Dermis lymphatic vessel endothelial cell (primary cell): ENCODE results near the gene TTPAL. TPM values are rescaled to one million over a fixed set of nuclear protein-coding genes. Genes with fewer than 3 reads are reported as not detected.

Source experiments
- total RNA-seq: library from RNA; depleted of rRNA; stranded (reverse); fragments of >200 nt; gene quantifications from 2 replicates; pipeline ENCODE4 v1.2.1, GENCODE V29; 2014

Gene TTPAL, protein sequence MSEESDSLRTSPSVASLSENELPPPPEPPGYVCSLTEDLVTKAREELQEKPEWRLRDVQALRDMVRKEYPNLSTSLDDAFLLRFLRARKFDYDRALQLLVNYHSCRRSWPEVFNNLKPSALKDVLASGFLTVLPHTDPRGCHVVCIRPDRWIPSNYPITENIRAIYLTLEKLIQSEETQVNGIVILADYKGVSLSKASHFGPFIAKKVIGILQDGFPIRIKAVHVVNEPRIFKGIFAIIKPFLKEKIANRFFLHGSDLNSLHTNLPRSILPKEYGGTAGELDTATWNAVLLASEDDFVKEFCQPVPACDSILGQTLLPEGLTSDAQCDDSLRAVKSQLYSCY
- total RNA-seq: 2.3 and 4.4 TPM in 2 replicates

DNA sequence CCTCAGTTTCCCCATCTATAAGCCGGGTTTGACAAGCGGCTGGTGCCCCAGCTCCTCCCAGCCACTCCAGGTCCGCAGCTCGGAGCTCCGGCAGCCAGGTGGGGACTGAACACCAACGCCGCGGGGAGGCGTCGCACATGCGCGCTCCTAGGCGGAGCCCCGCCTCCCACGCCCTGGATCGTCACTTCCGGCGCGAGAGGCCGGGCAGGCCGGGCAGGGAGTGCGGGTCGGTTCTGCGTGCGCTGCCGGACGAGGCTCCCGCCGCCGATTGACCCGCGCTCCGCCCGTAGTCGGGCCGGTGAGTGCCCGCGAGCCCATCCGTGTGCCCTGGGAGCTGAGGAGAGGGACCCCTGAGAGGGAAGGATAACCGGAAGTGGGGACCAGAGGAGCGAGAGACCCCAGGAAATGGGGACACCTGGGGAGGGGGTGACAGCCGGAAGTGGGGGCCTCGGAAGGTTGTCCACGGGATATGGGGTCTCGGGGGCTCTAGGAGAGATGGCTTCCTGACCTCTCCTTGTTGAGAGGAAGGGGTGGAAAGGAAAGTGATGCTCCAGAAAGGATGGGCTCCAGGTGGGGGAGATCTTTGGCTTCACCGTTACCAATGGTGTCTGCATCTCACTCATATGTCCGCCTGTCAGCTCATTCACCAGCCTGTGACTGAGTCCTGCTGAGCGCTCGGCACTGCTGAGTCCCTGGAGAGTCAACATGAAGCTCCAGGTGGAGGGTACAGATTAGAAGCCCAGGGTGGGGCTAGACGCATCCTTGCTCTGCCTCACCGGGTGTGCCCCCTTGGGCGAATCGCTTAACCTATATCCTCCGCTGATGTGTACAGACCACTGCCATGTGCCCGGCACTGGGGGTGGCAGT, at the start of gene TTPAL:
Gene TTPAL, plus strand, starts transcription at position 181 of the 867 bp plus-strand sequence. CDS start 4,126 bp downstream, outside the sequence.

GRCh38 chr20:44521484-44522481, 46.1 kb downstream of the TTPAL start, which contains the start of gene SERINC3:
Gene SERINC3 (minus strand): TSS chr20:44522070. CDS start chr20:44521951, 119 bp downstream.

Other genes with a start within 250 kb of the TTPAL start
- not detected in 2 replicates for gene GDAP1L1, start 228.6 kb upstream of the TTPAL start, total RNA-seq
- 6.8 and 7.6 TPM in 2 replicates for gene FITM2, start 164.7 kb upstream of the TTPAL start, total RNA-seq
- gene R3HDML, start 138.8 kb upstream of the TTPAL start, total RNA-seq: not detected in 2 replicates
- not detected in 2 replicates for gene HNF4A, start 120.2 kb upstream of the TTPAL start, total RNA-seq
- 130 and 138 TPM in 2 replicates for gene SERINC3, start 46.2 kb downstream of the TTPAL start, total RNA-seq
- 128 and 193 TPM in 2 replicates for gene PKIG, start 106.7 kb downstream of the TTPAL start, total RNA-seq
- gene ADA, start 175.8 kb downstream of the TTPAL start, total RNA-seq: 13.8 and 46.5 TPM in 2 replicates
- gene CCN5, start 239.5 kb downstream of the TTPAL start, total RNA-seq: under 0.01 TPM in 1 of 2 replicates, not detected in the other